Mammary epithelial cell (primary cell): ENCODE measurements around the gene OR5H14.

Source experiments
- EZH2 ChIP-seq: IDR thresholded peaks from 2 replicates; pipeline ENCODE4 v1.6.1; 2012; ENCODE audit warnings: low read length, inconsistent platforms, borderline replicate concordance
- TF ChIP-seq, protein P1 (sequence below), 2 donors: IDR thresholded peaks in 1 of 2; conservative IDR thresholded peaks in 1 of 2; 2 replicates each; pipeline ENCODE4 v1.5.1; 2011 to 2012; ENCODE audit warnings: inconsistent platforms in 2 of 2, low read length in 2 of 2, mild to moderate bottlenecking in 2 of 2, control low read depth in 1 of 2, low read depth in 1 of 2; ENCODE audit not compliant: insufficient read depth in 1 of 2; ENCODE audit errors: extremely low read depth in 1 of 2

DNA sequence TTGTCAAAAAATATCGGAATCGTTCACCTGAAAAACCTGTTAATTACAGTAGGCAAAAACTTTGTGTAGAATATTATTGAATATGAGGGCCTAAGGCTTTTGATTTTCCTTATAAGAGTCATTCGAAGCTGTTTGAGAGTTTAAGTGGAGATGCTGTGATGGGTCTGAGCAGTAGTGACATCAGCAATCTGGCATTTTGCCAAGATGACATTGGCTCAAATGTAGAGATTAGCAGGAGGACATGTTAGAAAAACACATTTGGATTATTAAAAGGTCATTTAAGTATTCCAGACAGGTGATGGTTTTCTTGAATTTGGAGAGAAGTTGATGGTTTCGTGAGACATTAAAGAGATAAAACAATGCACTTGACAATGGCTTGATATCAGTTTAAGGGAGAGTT lies 47.4 kb upstream of the OR5H14 start:
- no peak for TF ChIP-seq EZH2
- TF ChIP-seq, protein P1, sequence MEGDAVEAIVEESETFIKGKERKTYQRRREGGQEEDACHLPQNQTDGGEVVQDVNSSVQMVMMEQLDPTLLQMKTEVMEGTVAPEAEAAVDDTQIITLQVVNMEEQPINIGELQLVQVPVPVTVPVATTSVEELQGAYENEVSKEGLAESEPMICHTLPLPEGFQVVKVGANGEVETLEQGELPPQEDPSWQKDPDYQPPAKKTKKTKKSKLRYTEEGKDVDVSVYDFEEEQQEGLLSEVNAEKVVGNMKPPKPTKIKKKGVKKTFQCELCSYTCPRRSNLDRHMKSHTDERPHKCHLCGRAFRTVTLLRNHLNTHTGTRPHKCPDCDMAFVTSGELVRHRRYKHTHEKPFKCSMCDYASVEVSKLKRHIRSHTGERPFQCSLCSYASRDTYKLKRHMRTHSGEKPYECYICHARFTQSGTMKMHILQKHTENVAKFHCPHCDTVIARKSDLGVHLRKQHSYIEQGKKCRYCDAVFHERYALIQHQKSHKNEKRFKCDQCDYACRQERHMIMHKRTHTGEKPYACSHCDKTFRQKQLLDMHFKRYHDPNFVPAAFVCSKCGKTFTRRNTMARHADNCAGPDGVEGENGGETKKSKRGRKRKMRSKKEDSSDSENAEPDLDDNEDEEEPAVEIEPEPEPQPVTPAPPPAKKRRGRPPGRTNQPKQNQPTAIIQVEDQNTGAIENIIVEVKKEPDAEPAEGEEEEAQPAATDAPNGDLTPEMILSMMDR (conservative IDR thresholded peaks at IDR 0.05 in 1 of 2, IDR thresholded peaks at IDR 0.05 in 1 of 2; ENCODE audit: extremely low read depth in 1 of 2, insufficient read depth in 1 of 2, low read depth in 1 of 2, low read length in 2 of 2) = no peak
